HL-60 (cell line): ENCODE data around the gene PLLP.

Experiments
- DNase-seq, 2 experiments: peaks; one replicate each; pipeline ENCODE4 v3.0.0-alpha.2; 2010 to 2020; ENCODE audit warnings: low read depth in 1 of 2, low spot score in 1 of 2
- H3K27ac ChIP-seq: fragments of 250-450 bp; sonication (Bioruptor Pico); replicated peaks from 2 replicates; pipeline ENCODE4 v1.5.1; 2020; ENCODE audit warnings: mild to moderate bottlenecking, moderate library complexity
- H3K27me3 ChIP-seq: fragments of 250-450 bp; sonication (Bioruptor Pico); 2 replicates; pipeline ENCODE4 v1.5.1; 2021; ENCODE audit warnings: mild to moderate bottlenecking, moderate library complexity; ENCODE audit not compliant: insufficient read depth, poor library complexity, severe bottlenecking
- H3K4me3 ChIP-seq: replicated peaks from 2 replicates; pipeline ENCODE4 v1.5.1; 2011; ENCODE audit warnings: mild to moderate bottlenecking, control low read depth, low read length; ENCODE audit not compliant: insufficient read depth
- GABPA ChIP-seq: IDR thresholded peaks from 2 replicates; pipeline ENCODE4 v1.6.1; 2012; ENCODE audit warnings: low read depth
- POLR2AphosphoS5 ChIP-seq: IDR thresholded peaks from 2 replicates; pipeline ENCODE4 v1.6.1; 2012; ENCODE audit warnings: low read depth
- SPI1 ChIP-seq: IDR thresholded peaks from 2 replicates; pipeline ENCODE4 v1.6.1; 2012; ENCODE audit warnings: low read depth, mild to moderate bottlenecking, borderline replicate concordance
- TF ChIP-seq, protein P1 (sequence below): IDR thresholded peaks from 2 replicates; pipeline ENCODE4 v1.6.1; 2012; ENCODE audit warnings: low read depth; ENCODE audit not compliant: insufficient replicate concordance
- TF ChIP-seq, protein P2 (sequence below): IDR thresholded peaks from one replicate; pipeline ENCODE4 v1.5.1; 2011; ENCODE audit warnings: low read length, control low read depth, inconsistent platforms; ENCODE audit not compliant: insufficient read depth

The PLLP gene

DNA sequence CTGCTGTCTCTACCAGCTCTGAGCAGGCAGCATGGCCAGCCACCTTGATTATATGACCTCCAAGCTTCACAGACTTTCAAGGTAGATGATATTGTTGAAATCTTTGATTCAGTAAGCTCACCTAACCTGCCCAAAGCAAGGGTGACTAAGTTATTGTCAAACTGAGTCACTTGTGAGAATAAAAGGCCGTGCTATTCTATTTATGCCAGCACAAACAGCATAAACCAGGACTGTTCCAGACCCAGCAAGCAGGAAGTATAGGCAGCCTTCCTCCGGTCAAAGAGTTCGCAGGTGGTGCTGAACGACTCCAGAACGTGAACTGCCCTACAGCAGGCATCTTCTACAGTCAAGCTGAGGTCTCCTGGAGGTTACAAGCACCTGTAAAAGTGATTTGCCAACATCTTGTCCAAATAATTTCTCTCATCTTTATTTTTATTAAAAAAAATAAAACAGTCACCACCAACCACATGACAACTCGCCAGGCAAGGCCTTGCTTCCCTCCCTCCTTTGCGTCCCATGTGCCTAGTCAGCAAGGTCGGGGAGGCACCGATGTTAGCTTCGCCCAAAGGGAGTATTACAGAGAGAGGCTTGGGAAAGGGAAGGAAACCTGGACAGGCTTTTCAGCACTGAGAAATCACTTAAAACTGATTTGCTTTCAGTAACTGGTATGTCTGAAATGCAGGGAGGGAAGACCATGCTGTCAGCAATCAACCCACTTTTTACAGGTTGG is 28.6 kb downstream of the PLLP start:
- no peak for DNase-seq
- TF ChIP-seq GABPA = no peak
- no peak for TF ChIP-seq SPI1
- TF ChIP-seq, protein P1, sequence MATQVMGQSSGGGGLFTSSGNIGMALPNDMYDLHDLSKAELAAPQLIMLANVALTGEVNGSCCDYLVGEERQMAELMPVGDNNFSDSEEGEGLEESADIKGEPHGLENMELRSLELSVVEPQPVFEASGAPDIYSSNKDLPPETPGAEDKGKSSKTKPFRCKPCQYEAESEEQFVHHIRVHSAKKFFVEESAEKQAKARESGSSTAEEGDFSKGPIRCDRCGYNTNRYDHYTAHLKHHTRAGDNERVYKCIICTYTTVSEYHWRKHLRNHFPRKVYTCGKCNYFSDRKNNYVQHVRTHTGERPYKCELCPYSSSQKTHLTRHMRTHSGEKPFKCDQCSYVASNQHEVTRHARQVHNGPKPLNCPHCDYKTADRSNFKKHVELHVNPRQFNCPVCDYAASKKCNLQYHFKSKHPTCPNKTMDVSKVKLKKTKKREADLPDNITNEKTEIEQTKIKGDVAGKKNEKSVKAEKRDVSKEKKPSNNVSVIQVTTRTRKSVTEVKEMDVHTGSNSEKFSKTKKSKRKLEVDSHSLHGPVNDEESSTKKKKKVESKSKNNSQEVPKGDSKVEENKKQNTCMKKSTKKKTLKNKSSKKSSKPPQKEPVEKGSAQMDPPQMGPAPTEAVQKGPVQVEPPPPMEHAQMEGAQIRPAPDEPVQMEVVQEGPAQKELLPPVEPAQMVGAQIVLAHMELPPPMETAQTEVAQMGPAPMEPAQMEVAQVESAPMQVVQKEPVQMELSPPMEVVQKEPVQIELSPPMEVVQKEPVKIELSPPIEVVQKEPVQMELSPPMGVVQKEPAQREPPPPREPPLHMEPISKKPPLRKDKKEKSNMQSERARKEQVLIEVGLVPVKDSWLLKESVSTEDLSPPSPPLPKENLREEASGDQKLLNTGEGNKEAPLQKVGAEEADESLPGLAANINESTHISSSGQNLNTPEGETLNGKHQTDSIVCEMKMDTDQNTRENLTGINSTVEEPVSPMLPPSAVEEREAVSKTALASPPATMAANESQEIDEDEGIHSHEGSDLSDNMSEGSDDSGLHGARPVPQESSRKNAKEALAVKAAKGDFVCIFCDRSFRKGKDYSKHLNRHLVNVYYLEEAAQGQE = no peak
- no peak for TF ChIP-seq POLR2AphosphoS5
- TF ChIP-seq, protein P2, sequence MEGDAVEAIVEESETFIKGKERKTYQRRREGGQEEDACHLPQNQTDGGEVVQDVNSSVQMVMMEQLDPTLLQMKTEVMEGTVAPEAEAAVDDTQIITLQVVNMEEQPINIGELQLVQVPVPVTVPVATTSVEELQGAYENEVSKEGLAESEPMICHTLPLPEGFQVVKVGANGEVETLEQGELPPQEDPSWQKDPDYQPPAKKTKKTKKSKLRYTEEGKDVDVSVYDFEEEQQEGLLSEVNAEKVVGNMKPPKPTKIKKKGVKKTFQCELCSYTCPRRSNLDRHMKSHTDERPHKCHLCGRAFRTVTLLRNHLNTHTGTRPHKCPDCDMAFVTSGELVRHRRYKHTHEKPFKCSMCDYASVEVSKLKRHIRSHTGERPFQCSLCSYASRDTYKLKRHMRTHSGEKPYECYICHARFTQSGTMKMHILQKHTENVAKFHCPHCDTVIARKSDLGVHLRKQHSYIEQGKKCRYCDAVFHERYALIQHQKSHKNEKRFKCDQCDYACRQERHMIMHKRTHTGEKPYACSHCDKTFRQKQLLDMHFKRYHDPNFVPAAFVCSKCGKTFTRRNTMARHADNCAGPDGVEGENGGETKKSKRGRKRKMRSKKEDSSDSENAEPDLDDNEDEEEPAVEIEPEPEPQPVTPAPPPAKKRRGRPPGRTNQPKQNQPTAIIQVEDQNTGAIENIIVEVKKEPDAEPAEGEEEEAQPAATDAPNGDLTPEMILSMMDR = no peak
- H3K27me3 ChIP-seq = no peaks in the 10 kb centered on the region
- H3K27ac ChIP-seq = no peak overlapping the region
- H3K4me3 ChIP-seq = no peak overlapping the region

DNA sequence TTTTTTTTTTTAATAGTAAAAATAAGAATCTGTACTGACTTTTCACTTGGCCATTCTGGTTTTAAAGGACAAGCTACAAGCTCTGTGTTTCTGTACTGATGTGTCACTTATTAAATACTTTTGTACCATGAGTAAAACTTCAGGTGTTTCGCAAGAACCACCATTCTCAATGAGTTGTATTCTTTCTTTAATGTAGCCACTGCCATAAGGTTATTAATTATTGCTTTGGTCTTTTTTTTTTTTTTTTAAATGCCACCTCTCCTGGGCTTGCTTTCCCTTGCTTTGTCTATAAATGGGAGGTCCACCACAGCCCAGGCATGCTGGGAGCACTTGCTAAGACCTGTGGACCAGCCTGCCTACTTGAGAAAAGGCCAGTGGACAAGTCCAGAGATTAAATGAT is 31.0 kb downstream of the PLLP start:
- no peaks in the 10 kb centered on the region for H3K27me3 ChIP-seq
- TF ChIP-seq GABPA = no peak
- TF ChIP-seq, protein P2 = no peak
- no peak for TF ChIP-seq POLR2AphosphoS5
- TF ChIP-seq, protein P1 = no peak
- TF ChIP-seq SPI1 = no peak
- H3K4me3 ChIP-seq = no peak overlapping the region
- no peak for DNase-seq
- no peak overlapping the region for H3K27ac ChIP-seq

DNA sequence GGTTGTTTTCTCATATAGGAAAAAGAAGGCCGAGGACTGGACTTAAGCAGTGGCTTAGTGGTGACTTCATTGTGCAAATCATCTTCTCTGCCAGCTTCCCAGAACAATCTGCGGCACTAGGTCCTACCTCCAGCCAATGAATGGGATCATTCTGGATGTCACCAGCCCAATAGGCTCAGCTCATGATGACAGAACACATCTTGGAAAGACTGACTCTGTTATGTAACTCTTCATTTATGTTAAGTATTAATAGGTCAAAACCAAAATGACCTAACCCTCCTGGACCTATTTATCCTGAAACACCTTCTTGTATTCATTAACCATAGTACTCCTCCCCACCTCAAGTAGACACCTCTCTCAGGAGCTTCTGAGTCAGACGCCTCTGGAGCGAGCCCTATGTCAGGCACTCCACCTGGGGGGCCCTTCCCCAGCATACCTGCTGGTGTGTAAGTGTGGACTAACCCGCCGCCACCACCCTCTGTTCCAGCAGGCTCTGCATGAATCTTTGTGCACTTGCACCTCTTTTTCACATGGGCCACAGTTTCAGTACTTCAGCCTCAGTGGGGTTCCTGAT is 32.2 kb downstream of the PLLP start:
- TF ChIP-seq SPI1 (no peak), POLR2AphosphoS5 (no peak), GABPA (no peak)
- TF ChIP-seq, protein P2 = no peak
- TF ChIP-seq, protein P1 = no peak
- Histone ChIP-seq H3K27ac (no peak overlapping the region), H3K27me3 (no peaks in the 10 kb centered on the region), H3K4me3 (no peak overlapping the region)
- DNase-seq = no peak
